GM23248 (cell line): ENCODE results near the gene UGP2.

Experiments used
- EZH2 ChIP-seq: fragments of 200-600 bp; sonication (generic); IDR thresholded peaks from 2 replicates; pipeline ENCODE4 v1.6.1; 2018; ENCODE audit warnings: antibody characterized with exemption, mild to moderate bottlenecking; ENCODE audit not compliant: insufficient read depth, poor library complexity, severe bottlenecking
- EZH2phosphoT487 ChIP-seq: fragments of 200-600 bp; sonication (generic); IDR thresholded peaks from 2 replicates; pipeline ENCODE4 v1.6.1; 2018; ENCODE audit warnings: antibody characterized with exemption, moderate library complexity, mild to moderate bottlenecking, low read depth; ENCODE audit not compliant: insufficient read depth

DNA sequence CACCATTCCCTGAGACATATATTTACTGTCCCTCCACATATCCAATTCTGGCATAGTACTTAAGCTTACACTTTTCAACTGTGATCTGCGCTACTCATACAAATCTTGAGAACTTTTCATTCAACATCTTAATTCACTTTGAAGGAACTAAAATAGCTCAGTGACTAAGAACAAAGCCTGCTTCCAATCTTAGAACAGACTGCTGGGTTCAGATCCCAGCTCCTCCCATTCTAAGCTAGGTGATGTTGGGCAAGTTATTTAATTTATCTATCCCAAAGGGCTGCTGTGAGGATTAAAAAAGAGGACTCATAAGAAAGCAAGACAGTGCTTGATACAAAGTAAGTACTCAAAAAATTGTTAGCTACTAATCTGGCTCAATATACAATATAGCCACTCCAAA lies 57.9 kb downstream of the UGP2 start:
- TF ChIP-seq EZH2 (no peak), EZH2phosphoT487 (no peak)
